HEK293 (cell line): ENCODE measurements around the gene PNMA1.

Source experiments
- CTCF ChIA-PET: fragments of 350-600 bp; formaldehyde crosslinking; extraction: SDS; loops from one replicate; lab custom pipeline; 2021; ENCODE audit warnings: antibody characterized with exemption; lab: Yijun Ruan, JAX
- POLR2A ChIA-PET: fragments of 300-600 bp; formaldehyde crosslinking; extraction: SDS; loops from one replicate; lab custom pipeline; 2020; ENCODE audit warnings: antibody characterized with exemption, inconsistent platforms; lab: Yijun Ruan, JAX
- H3K27ac ChIP-seq: fragments of 200-500 bp; sonication (Bioruptor generic); 2 replicates; pipeline ENCODE4 v1.5.1; 2014; ENCODE audit warnings: low read depth, low read length, control low read depth, inconsistent platforms; ENCODE audit errors: extremely low read depth
- H3K36me3 ChIP-seq, 2 experiments: fragments of 200-500 bp in 1 of 2; sonication (Bioruptor generic) in 1 of 2; 1 replicate in 1 of 2; 2 replicates in 1 of 2; pipeline ENCODE4 v1.5.1; 2014 to 2017; ENCODE audit warnings: inconsistent platforms in 2 of 2, low read length in 2 of 2; ENCODE audit not compliant: control insufficient read depth in 2 of 2, insufficient read depth in 1 of 2
- H3K4me1 ChIP-seq: fragments of 200-500 bp; sonication (Bioruptor generic); 2 replicates; pipeline ENCODE4 v1.5.1; 2014; ENCODE audit warnings: mild to moderate bottlenecking, low read length, inconsistent platforms; ENCODE audit not compliant: control insufficient read depth, insufficient read depth
- H3K4me3 ChIP-seq: 2 replicates; pipeline ENCODE4 v1.5.1; 2011; ENCODE audit warnings: low read depth, mild to moderate bottlenecking, control low read depth, low read length, moderate library complexity
- H3K9me3 ChIP-seq: fragments of 200-500 bp; sonication (Bioruptor generic); 2 replicates; pipeline ENCODE4 v1.5.1; 2014; ENCODE audit warnings: low read depth, low read length, inconsistent platforms; ENCODE audit not compliant: control insufficient read depth, insufficient read depth
- IKZF3 ChIP-seq: fragments of 450-650 bp; IDR thresholded peaks from 2 replicates; pipeline ENCODE4 v1.5.0; 2018; ENCODE audit warnings: missing biosample characterization, mild to moderate bottlenecking, missing genetic modification characterization, moderate library complexity
- KLF1 ChIP-seq: fragments of 450-650 bp; formaldehyde crosslinking; IDR thresholded peaks from 2 replicates; pipeline ENCODE4 v1.5.1; 2016; ENCODE audit warnings: missing biosample characterization, missing genetic modification characterization
- PBX3 ChIP-seq: sonication (generic); formaldehyde crosslinking; IDR thresholded peaks from 2 replicates; pipeline ENCODE4 v1.8.1; 2022; ENCODE audit warnings: mild to moderate bottlenecking, moderate library complexity, missing genetic modification reagents
- SP2 ChIP-seq: fragments of 450-650 bp; formaldehyde crosslinking; IDR thresholded peaks from 2 replicates; pipeline ENCODE4 v1.5.1; 2016; ENCODE audit warnings: missing biosample characterization, missing genetic modification characterization
- SP7 ChIP-seq: fragments of 450-650 bp; formaldehyde crosslinking; IDR thresholded peaks from 2 replicates; pipeline ENCODE4 v1.5.1; 2016; ENCODE audit warnings: missing biosample characterization, missing genetic modification characterization
- WT1 ChIP-seq: fragments of 450-650 bp; formaldehyde crosslinking; IDR thresholded peaks from 2 replicates; pipeline ENCODE4 v1.5.1; 2016; ENCODE audit warnings: missing biosample characterization, missing genetic modification characterization
- ZFP69B ChIP-seq: fragments of 450-650 bp; formaldehyde crosslinking; IDR thresholded peaks from 2 replicates; pipeline ENCODE4 v1.5.1; 2016; ENCODE audit warnings: missing biosample characterization, missing genetic modification characterization
- ZIC2 ChIP-seq: fragments of 450-650 bp; formaldehyde crosslinking; IDR thresholded peaks from 2 replicates; pipeline ENCODE4 v1.5.1; 2016; ENCODE audit warnings: missing biosample characterization, missing genetic modification characterization
- ZNF140 ChIP-seq: fragments of 450-650 bp; formaldehyde crosslinking; IDR thresholded peaks from 2 replicates; pipeline ENCODE4 v1.5.1; 2016; ENCODE audit warnings: missing biosample characterization, missing genetic modification characterization
- ZNF19 ChIP-seq: fragments of 450-650 bp; formaldehyde crosslinking; IDR thresholded peaks from 2 replicates; pipeline ENCODE4; 2016; ENCODE audit warnings: missing biosample characterization, missing genetic modification characterization, low read depth
- ZNF23 ChIP-seq: fragments of 450-650 bp; formaldehyde crosslinking; IDR thresholded peaks from 2 replicates; pipeline ENCODE4 v1.5.1; 2016; ENCODE audit warnings: missing biosample characterization, missing genetic modification characterization, borderline replicate concordance
- ZNF398 ChIP-seq: fragments of 450-650 bp; formaldehyde crosslinking; IDR thresholded peaks from 2 replicates; pipeline ENCODE4 v1.5.1; 2017; ENCODE audit warnings: missing biosample characterization, missing genetic modification characterization
- ZNF423 ChIP-seq: fragments of 450-650 bp; formaldehyde crosslinking; IDR thresholded peaks from 2 replicates; pipeline ENCODE4 v1.5.1; 2016; ENCODE audit warnings: missing biosample characterization, missing genetic modification characterization
- ZNF473 ChIP-seq: fragments of 450-650 bp; formaldehyde crosslinking; IDR thresholded peaks from 2 replicates; pipeline ENCODE4 v1.5.1; 2017; ENCODE audit warnings: missing biosample characterization, missing genetic modification characterization
- ZNF518A ChIP-seq: fragments of 450-650 bp; formaldehyde crosslinking; conservative IDR thresholded peaks from 2 replicates; pipeline ENCODE4 v1.5.1; 2016; ENCODE audit warnings: low read depth, missing biosample characterization, missing genetic modification characterization
- ZNF580 ChIP-seq: fragments of 450-650 bp; formaldehyde crosslinking; IDR thresholded peaks from 2 replicates; pipeline ENCODE4 v1.5.1; 2016; ENCODE audit warnings: missing biosample characterization, missing genetic modification characterization
- ZNF624 ChIP-seq: fragments of 450-650 bp; formaldehyde crosslinking; IDR thresholded peaks from 2 replicates; pipeline ENCODE4 v1.5.1; 2017; ENCODE audit warnings: missing biosample characterization, missing genetic modification characterization
- ZNF677 ChIP-seq: fragments of 450-650 bp; IDR thresholded peaks from 2 replicates; pipeline ENCODE4 v1.5.0; 2018; ENCODE audit warnings: missing biosample characterization, mild to moderate bottlenecking, missing genetic modification characterization, moderate library complexity
- ZNF777 ChIP-seq: fragments of 450-650 bp; formaldehyde crosslinking; IDR thresholded peaks from 2 replicates; pipeline ENCODE4 v1.5.1; 2017; ENCODE audit warnings: missing biosample characterization, missing genetic modification characterization, borderline replicate concordance
- ZSCAN16 ChIP-seq: fragments of 450-650 bp; formaldehyde crosslinking; IDR thresholded peaks from 2 replicates; pipeline ENCODE4 v1.5.1; 2016; ENCODE audit warnings: missing biosample characterization, missing genetic modification characterization
- ZSCAN18 ChIP-seq: fragments of 450-650 bp; formaldehyde crosslinking; IDR thresholded peaks from 2 replicates; pipeline ENCODE4 v1.5.1; 2016; ENCODE audit warnings: missing biosample characterization, missing genetic modification characterization
- ZSCAN5A ChIP-seq: fragments of 450-650 bp; formaldehyde crosslinking; IDR thresholded peaks from 2 replicates; pipeline ENCODE4 v1.5.1; 2016; ENCODE audit warnings: missing biosample characterization, missing genetic modification characterization

Gene PNMA1

GRCh38 chr14:73727166-73727565, 13.0 kb upstream of the PNMA1 start:
- H3K4me1 ChIP-seq, result 0 out of 2 replicates have a peak, but pooled peaks cover 3% of the 10 kb centered on the region
- no peak overlapping the region for H3K4me3 ChIP-seq
- H3K36me3 ChIP-seq, result peaks cover 18 to 98% of the 10 kb centered on the region in 2 experiments
- no peaks in the 10 kb centered on the region for H3K9me3 ChIP-seq
- ChIA-PET CTCF (interaction anchor here (0.6 to 3.8 kb wide), 8 partner anchors 32 to 147 kb away, joined by 3 to 35 read pairs (median 4); a partner anchor contains a TSS), POLR2A (interaction anchor here (0.8 kb wide), 1 partner anchor 159 kb away, joined by 3 read pairs; the partner anchor contains the start of gene ZNF410)
- H3K27ac ChIP-seq, result no peak overlapping the region
- TF ChIP-seq ZSCAN5A (tag by site-specific recombination) (no peak), ZNF580 (tag by site-specific recombination) (no peak), ZFP69B (tag by site-specific recombination) (no peak), ZNF140 (tag by site-specific recombination) (no peak), ZNF23 (tag by site-specific recombination) (no peak), WT1 (tag by site-specific recombination) (no peak), IKZF3 (tag by site-specific recombination) (no peak), ZSCAN16 (tag by site-specific recombination) (no peak), ZNF473 (tag by site-specific recombination) (no peak), ZNF19 (tag by site-specific recombination) (no peak), ZNF398 (tag by site-specific recombination) (no peak), ZNF518A (tag by site-specific recombination) (no peak), ZNF624 (tag by site-specific recombination) (no peak)

GRCh38 chr14:73726025-73726961, 12.1 kb upstream of the PNMA1 start:
- no peaks in the 10 kb centered on the region for H3K9me3 ChIP-seq
- ChIA-PET CTCF (interaction anchor here (1.5 kb wide), 1 partner anchor 108 kb away, joined by 6 read pairs; no protein-coding TSS in a partner anchor), POLR2A (no interaction called here)
- H3K4me1 ChIP-seq, result 0 out of 2 replicates have a peak, but pooled peaks cover 3% of the 10 kb centered on the region
- peaks cover 24 to 99% of the 10 kb centered on the region in 2 experiments for H3K36me3 ChIP-seq
- no peak overlapping the region for H3K4me3 ChIP-seq
- H3K27ac ChIP-seq, result no peak overlapping the region
- TF ChIP-seq ZNF777 (tag by site-specific recombination) (no peak), SP2 (tag by site-specific recombination) (peak; percentile 20; the same call in 1 of the 2 replicates), ZNF677 (tag by site-specific recombination) (no peak), KLF1 (tag by site-specific recombination) (peak; percentile 94), SP7 (tag by site-specific recombination) (no peak), ZSCAN18 (tag by site-specific recombination) (no peak), ZIC2 (tag by site-specific recombination) (peak; percentile 77), ZNF423 (tag by site-specific recombination) (no peak), PBX3 (no peak)
